OCI-LY7 (cell line): ENCODE data around the gene NTSR1. TPM values are rescaled to one million over a fixed set of nuclear protein-coding genes. Genes with fewer than 3 reads are reported as not detected.

ENCODE experiments used
- BruUV-seq: library from RNA; stranded (reverse); fragments of 400-500 nt; replicated peaks from 2 replicates; lab custom pipeline; 2021; lab: Mats Ljungman, UMichigan
- CTCF ChIA-PET: fragments of 300-600 bp; sonication (Branson Sonifier 250); formaldehyde crosslinking; loops from one replicate; lab custom pipeline; 2022; ENCODE audit warnings: antibody characterized with exemption; ENCODE audit not compliant: unreplicated experiment; lab: Charles Lee
- POLR2A ChIA-PET: fragments of 300-600 bp; sonication (Branson Sonifier 250); formaldehyde crosslinking; loops from one replicate; lab custom pipeline; 2022; ENCODE audit warnings: antibody characterized with exemption; lab: Charles Lee
- DNase-seq: peaks from one replicate; pipeline ENCODE4 v3.0.0-alpha.2; 2015; ENCODE audit warnings: low spot score
- H2AFZ ChIP-seq: fragments of 200-600 bp; sonication (generic), shearing (Covaris generic); 2 replicates; pipeline ENCODE4 v1.6.1; 2014; ENCODE audit warnings: mild to moderate bottlenecking, antibody characterized with exemption, low read length, moderate library complexity
- H3K27ac ChIP-seq: fragments of 200-600 bp; sonication (generic); 2 replicates; pipeline ENCODE4 v1.5.1; 2014; ENCODE audit warnings: mixed run types, low read depth, mild to moderate bottlenecking, moderate library complexity, low read length, inconsistent platforms; ENCODE audit not compliant: poor library complexity, severe bottlenecking
- H3K36me3 ChIP-seq: fragments of 200-600 bp; sonication (generic); 2 replicates; pipeline ENCODE4 v1.6.1; 2014; ENCODE audit warnings: mild to moderate bottlenecking, antibody characterized with exemption, low read length, moderate library complexity, mixed read lengths; ENCODE audit not compliant: insufficient read depth
- H3K4me1 ChIP-seq: fragments of 200-600 bp; sonication (generic); 2 replicates; pipeline ENCODE4 v1.5.1; 2014; ENCODE audit warnings: mild to moderate bottlenecking, low read length; ENCODE audit not compliant: insufficient read depth, poor library complexity, severe bottlenecking
- H3K4me2 ChIP-seq: fragments of 200-600 bp; sonication (generic); 2 replicates; pipeline ENCODE4 v1.6.1; 2014; ENCODE audit warnings: mild to moderate bottlenecking, low read length
- H3K4me3 ChIP-seq: fragments of 200-600 bp; sonication (generic); 2 replicates; pipeline ENCODE4 v1.5.1; 2014; ENCODE audit warnings: mild to moderate bottlenecking, low read depth, low read length; ENCODE audit not compliant: poor library complexity, severe bottlenecking
- H3K79me2 ChIP-seq: fragments of 200-600 bp; sonication (generic); 2 replicates; pipeline ENCODE4 v1.6.1; 2016; ENCODE audit warnings: low read depth, mild to moderate bottlenecking, low read length, moderate library complexity, mixed read lengths; ENCODE audit not compliant: insufficient read depth
- H3K9me2 ChIP-seq: fragments of 200-600 bp; sonication (generic); 2 replicates; pipeline ENCODE4 v1.6.1; 2016; ENCODE audit warnings: mild to moderate bottlenecking, low read length, mixed read lengths; ENCODE audit not compliant: insufficient read depth
- H3K9me3 ChIP-seq: fragments of 200-600 bp; sonication (generic); 2 replicates; pipeline ENCODE4 v1.6.1; 2014; ENCODE audit warnings: mild to moderate bottlenecking, mixed run types, low read length, mixed read lengths
- H4K20me1 ChIP-seq: fragments of 200-600 bp; sonication (generic); 2 replicates; pipeline ENCODE4 v1.6.1; 2014; ENCODE audit warnings: mild to moderate bottlenecking, antibody characterized with exemption, low read length, moderate library complexity, mixed read lengths; ENCODE audit not compliant: insufficient read depth
- CTCF ChIP-seq: fragments of 200-600 bp; sonication (generic); conservative IDR thresholded peaks from 2 replicates; pipeline ENCODE4 v1.5.1; 2014; ENCODE audit warnings: mild to moderate bottlenecking, antibody characterized with exemption, low read length, moderate library complexity, mixed read lengths
- EZH2phosphoT487 ChIP-seq: fragments of 200-600 bp; sonication (generic); IDR thresholded peaks from 2 replicates; pipeline ENCODE4 v1.6.1; 2018; ENCODE audit warnings: low read depth, borderline replicate concordance, mild to moderate bottlenecking, mixed run types, antibody characterized with exemption, low read length, moderate library complexity, mixed read lengths
- intact Hi-C: fragments of 100-400 bp; cut with micrococcal nuclease; formaldehyde crosslinking; loops from one replicate; pipeline ENCODE4 v1.10.0; 2022; ENCODE audit not compliant: unreplicated experiment
- total RNA-seq, 2 experiments: library from RNA; depleted of rRNA in 1 of 2; stranded (reverse); fragments of >200 nt in 1 of 2; shearing (Covaris generic) in 1 of 2; gene quantifications; 2 replicates each; pipeline ENCODE4 v1.2.3, GENCODE V29; 2014 to 2022

The NTSR1 gene
- total RNA-seq, 2 experiments from 2014 or later: not detected

DNA sequence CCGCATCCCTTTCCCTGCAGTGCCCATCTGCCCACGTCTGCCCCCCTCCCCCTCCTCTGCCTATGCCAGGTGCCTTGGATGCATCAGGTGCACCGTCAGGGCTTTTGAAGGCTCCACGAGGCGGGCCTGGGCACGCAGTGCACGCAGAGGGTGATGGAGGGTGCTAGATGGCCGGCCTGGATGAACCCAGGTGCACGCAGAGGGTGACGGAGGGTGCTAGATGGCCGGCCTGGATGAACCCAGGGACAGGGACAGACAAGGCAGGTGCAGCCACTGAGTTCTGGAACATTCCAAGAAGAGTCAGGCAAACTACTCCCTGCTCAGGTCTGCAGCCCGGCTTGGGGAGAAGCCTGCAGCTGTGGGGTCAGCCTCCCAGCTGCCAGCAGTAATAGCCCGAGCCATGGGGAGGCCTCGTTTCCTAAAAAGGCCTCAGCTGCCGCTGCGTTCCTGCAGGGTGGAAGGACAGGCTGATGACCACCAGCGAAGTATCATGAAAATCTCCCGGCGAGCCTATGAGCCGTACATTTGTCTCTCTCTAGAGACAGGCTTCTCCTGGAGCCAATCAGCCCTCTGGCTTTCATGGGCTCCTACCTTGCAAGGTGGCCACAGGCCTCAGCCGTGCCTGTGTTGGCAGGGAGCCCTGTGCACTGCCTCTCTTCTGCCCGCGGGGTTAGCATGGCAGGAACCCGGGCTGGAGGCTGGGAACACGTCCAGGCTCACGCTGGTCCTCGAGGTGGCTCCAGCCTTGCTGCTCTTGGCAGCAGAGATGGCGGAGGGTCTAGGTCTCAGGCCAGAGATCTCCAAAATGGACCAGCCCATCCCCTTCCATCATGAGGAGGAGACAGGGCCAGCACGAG lies 29.6 kb downstream of the NTSR1 start:
- H2AFZ ChIP-seq: no peak overlapping the region
- no peak overlapping the region for H3K4me3 ChIP-seq
- H4K20me1 ChIP-seq: no peaks in the 10 kb centered on the region
- no peaks in the 10 kb centered on the region for H3K4me1 ChIP-seq
- H3K4me2 ChIP-seq: no peak overlapping the region
- BruUV-seq: no TSS peak
- DNase-seq: no peak
- H3K36me3 ChIP-seq: no peaks in the 10 kb centered on the region
- no peaks in the 10 kb centered on the region for H3K9me3 ChIP-seq
- ChIA-PET CTCF (no interaction called here), POLR2A (no interaction called here)
- no peak overlapping the region for H3K27ac ChIP-seq
- intact Hi-C loops: no loop called here
- TF ChIP-seq EZH2phosphoT487 (no peak), CTCF (no peak)
- no peaks in the 10 kb centered on the region for H3K79me2 ChIP-seq
- no peaks in the 10 kb centered on the region for H3K9me2 ChIP-seq

DNA sequence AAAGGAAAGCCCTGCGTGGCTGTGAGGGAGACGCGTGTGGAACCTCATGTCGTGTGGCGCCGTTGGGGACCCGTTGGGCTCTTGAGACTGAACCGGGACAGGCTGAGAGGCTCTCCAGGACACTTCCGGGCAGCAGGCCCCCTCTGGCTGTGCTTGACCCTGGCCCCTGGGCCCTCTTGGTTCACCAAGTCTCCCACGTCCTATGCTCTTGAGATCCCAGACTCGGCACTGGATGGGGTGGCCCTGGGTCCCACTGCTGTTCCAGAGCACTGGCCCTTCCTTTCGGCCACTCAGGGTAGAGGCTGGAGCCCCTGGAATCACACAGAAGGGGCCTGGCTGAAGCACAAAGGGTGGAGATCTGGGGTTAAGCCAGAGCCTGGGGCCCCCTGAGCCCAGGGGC lies 30.4 kb downstream of the NTSR1 start:
- Histone ChIP-seq H2AFZ (no peak overlapping the region), H3K4me3 (no peak overlapping the region), H3K79me2 (no peaks in the 10 kb centered on the region), H3K27ac (no peak overlapping the region), H4K20me1 (no peaks in the 10 kb centered on the region), H3K9me3 (no peaks in the 10 kb centered on the region), H3K4me2 (no peak overlapping the region), H3K4me1 (no peaks in the 10 kb centered on the region), H3K9me2 (no peaks in the 10 kb centered on the region), H3K36me3 (no peaks in the 10 kb centered on the region)
- ChIA-PET POLR2A (interaction anchor here (0.5 kb wide), 1 partner anchor 12 kb away, joined by 3 read pairs; no protein-coding TSS in a partner anchor), CTCF (no interaction called here)
- TF ChIP-seq CTCF: no peak
- TF ChIP-seq EZH2phosphoT487: no peak
- no peak for DNase-seq
- intact Hi-C loops: no loop called here
- BruUV-seq: no TSS peak
